ENCODE measurements around the gene GFY.
A peak's percentile ranks its signal among the peaks of the same experiment; 100 is the strongest.

GFY gene

DNA sequence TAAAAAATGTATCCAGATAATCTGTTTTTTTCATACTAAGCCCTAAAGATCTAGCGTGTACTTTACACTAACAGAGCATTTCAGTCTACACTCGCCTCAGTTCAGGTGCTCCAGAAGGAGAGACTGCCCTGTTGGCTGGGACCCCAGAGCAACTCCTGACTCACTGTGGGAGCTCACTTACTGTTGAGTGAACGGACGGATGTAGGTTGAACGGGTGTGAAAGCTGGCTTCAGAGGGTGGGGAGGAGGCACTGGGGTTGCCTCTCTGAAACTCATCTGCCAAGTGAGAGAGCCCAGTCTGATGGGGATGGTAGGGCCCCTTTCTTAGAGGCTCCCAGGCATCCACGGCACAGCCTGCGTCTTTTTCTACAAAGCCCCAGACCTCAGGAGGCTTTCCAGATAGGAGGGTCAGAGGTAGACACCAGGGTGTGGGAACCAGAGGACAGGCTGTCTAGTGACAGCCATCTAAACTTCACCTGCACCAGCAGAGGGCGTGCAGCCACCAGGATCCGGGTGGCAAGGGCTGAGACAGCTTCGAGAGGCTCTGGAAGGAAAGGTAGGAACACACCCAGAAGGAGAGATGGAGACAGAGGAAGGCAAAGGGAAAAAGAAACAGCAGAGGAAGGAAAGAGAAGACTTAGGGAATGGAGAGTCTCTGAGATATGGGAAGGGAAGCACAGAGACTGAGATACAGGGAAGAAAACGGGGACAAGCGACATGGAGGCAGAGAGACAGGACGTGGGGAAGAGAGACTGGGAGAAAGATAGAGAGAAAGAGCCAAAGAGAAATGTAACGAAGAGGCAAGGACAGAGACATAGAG, 33.4 kb upstream of the GFY start:
- Histone ChIP-seq H3K4me3 (ENCODE audit: low read depth, low read length, poor library complexity, severe bottlenecking) (no peak overlapping the region), H4K20me1 (ENCODE audit: insufficient read depth, low read length) (no peaks in the 10 kb centered on the region), H3F3A (ENCODE audit: insufficient read depth, low read length) (peaks cover 3% of the 10 kb centered on the region), H3K27me3 (ENCODE audit: insufficient read depth, low read length) (no peaks in the 10 kb centered on the region), H3K9me3 (ENCODE audit: low read length) (no peaks in the 10 kb centered on the region), H3K4me1 (ENCODE audit: insufficient read depth, low read length, severe bottlenecking) (peaks cover 51% of the 10 kb centered on the region), H3K36me3 (ENCODE audit: insufficient read depth, low read length) (no peaks in the 10 kb centered on the region), H3K9ac (ENCODE audit: low read length) (peak overlapping the region; percentile 44; the same call in 1 of the 2 replicates), H3K4me2 (ENCODE audit: low read length) (peak overlapping the region; percentile 41), H3K27ac (ENCODE audit: low read depth, low read length, poor library complexity, severe bottlenecking) (peak overlapping the region; percentile 96), H3K79me2 (ENCODE audit: insufficient read depth, low read length) (no peaks in the 10 kb centered on the region), H2AFZ (ENCODE audit: low read length) (no peak overlapping the region), H3K9me2 (ENCODE audit: low read depth, low read length) (no peaks in the 10 kb centered on the region)
- TF ChIP-seq, protein P1, sequence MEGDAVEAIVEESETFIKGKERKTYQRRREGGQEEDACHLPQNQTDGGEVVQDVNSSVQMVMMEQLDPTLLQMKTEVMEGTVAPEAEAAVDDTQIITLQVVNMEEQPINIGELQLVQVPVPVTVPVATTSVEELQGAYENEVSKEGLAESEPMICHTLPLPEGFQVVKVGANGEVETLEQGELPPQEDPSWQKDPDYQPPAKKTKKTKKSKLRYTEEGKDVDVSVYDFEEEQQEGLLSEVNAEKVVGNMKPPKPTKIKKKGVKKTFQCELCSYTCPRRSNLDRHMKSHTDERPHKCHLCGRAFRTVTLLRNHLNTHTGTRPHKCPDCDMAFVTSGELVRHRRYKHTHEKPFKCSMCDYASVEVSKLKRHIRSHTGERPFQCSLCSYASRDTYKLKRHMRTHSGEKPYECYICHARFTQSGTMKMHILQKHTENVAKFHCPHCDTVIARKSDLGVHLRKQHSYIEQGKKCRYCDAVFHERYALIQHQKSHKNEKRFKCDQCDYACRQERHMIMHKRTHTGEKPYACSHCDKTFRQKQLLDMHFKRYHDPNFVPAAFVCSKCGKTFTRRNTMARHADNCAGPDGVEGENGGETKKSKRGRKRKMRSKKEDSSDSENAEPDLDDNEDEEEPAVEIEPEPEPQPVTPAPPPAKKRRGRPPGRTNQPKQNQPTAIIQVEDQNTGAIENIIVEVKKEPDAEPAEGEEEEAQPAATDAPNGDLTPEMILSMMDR (IDR thresholded peaks at IDR 0.05; ENCODE audit: low read length): peak; percentile 97
- no peak for TF ChIP-seq EZH2 (IDR thresholded peaks at IDR 0.05; ENCODE audit: borderline replicate concordance, low read length)

DNA sequence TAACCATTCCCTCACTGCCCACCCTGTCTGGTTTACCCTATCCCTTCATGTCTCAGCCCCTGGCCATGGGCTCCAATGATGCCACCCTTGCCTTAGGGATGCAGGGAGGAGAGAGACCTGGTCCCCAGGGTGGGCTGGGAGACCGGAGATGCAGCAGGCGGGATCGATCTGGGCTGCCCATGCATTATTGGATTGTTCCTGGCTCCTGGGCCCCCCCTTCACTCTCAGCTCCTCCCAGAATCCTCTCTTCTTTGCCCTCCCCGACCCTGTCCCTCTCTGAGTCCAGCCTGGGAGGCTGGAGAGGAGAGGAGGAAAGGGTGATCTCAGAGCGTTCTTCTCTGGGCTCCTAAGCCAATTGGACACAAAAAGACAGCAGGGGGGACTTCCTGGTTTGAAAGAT, 31.3 kb upstream of the GFY start:
- Histone ChIP-seq H2AFZ (ENCODE audit: low read length) (no peak overlapping the region), H3K9me2 (ENCODE audit: low read depth, low read length) (no peaks in the 10 kb centered on the region), H3K4me3 (ENCODE audit: low read depth, low read length, poor library complexity, severe bottlenecking) (no peak overlapping the region), H3K4me1 (ENCODE audit: insufficient read depth, low read length, severe bottlenecking) (peaks cover 33% of the 10 kb centered on the region), H3K79me2 (ENCODE audit: insufficient read depth, low read length) (no peaks in the 10 kb centered on the region), H3K9ac (ENCODE audit: low read length) (no peak overlapping the region), H3K27me3 (ENCODE audit: insufficient read depth, low read length) (no peaks in the 10 kb centered on the region), H3K27ac (ENCODE audit: low read depth, low read length, poor library complexity, severe bottlenecking) (no peak overlapping the region), H3K36me3 (ENCODE audit: insufficient read depth, low read length) (no peaks in the 10 kb centered on the region), H4K20me1 (ENCODE audit: insufficient read depth, low read length) (no peaks in the 10 kb centered on the region), H3K9me3 (ENCODE audit: low read length) (no peaks in the 10 kb centered on the region), H3K4me2 (ENCODE audit: low read length) (no peak overlapping the region), H3F3A (ENCODE audit: insufficient read depth, low read length) (peaks cover 3% of the 10 kb centered on the region)
- TF ChIP-seq EZH2 (IDR thresholded peaks at IDR 0.05; ENCODE audit: borderline replicate concordance, low read length): no peak
- TF ChIP-seq, protein P1 (IDR thresholded peaks at IDR 0.05; ENCODE audit: low read length): no peak

DNA sequence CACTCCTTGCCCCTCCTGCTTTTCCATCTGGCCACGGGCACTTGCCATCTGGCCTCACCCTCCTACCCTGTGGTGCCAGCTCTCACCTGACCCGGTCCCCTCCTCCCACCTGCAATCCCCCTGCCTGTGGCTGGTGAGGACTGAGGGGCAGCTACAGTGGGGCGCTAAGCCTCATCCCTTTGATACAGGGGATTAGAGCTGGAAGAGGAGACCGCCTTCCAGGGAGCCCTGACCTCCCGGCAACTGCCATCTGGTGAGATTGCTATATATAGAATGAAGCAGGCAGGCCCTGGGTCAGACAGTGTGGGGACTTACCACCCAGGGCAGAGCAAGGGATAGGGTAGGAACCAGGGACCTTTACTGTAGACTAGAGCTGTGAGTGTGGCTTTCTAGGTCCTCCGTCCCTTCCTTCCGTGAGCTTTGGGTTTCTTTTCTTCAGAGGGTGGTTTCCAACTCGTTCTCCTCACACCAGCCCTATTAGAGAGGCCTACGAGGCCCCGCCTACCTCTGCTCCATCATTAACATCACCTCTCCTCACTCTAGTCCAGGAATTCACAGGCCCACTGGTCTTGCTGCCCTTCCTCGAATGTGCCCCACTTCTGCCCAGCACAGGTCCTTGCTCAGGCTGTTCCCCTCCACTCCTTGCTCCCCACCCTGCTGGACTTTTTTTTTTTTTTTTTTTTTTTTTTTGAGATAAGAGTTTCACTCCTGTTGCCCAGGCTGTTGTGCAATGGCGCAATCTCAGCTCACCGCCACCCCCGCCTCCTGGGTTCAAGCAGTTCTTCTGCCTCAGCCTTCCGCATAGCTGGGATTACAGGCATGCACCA, 29.4 kb upstream of the GFY start:
- no peak overlapping the region for H2AFZ ChIP-seq (ENCODE audit: low read length)
- no peaks in the 10 kb centered on the region for H3K79me2 ChIP-seq (ENCODE audit: insufficient read depth, low read length)
- peaks cover under 1% of the 10 kb centered on the region for H3F3A ChIP-seq (ENCODE audit: insufficient read depth, low read length)
- H3K9me2 ChIP-seq (ENCODE audit: low read depth, low read length): no peaks in the 10 kb centered on the region
- H3K4me3 ChIP-seq (ENCODE audit: low read depth, low read length, poor library complexity, severe bottlenecking): no peak overlapping the region
- H3K4me2 ChIP-seq (ENCODE audit: low read length): no peak overlapping the region
- H4K20me1 ChIP-seq (ENCODE audit: insufficient read depth, low read length): no peaks in the 10 kb centered on the region
- TF ChIP-seq EZH2 (IDR thresholded peaks at IDR 0.05; ENCODE audit: borderline replicate concordance, low read length): no peak
- TF ChIP-seq, protein P1 (IDR thresholded peaks at IDR 0.05; ENCODE audit: low read length): no peak
- no peaks in the 10 kb centered on the region for H3K27me3 ChIP-seq (ENCODE audit: insufficient read depth, low read length)
- H3K4me1 ChIP-seq (ENCODE audit: insufficient read depth, low read length, severe bottlenecking): peaks cover 14% of the 10 kb centered on the region
- H3K9ac ChIP-seq (ENCODE audit: low read length): no peak overlapping the region
- H3K27ac ChIP-seq (ENCODE audit: low read depth, low read length, poor library complexity, severe bottlenecking): no peak overlapping the region
- H3K9me3 ChIP-seq (ENCODE audit: low read length): no peaks in the 10 kb centered on the region
- no peaks in the 10 kb centered on the region for H3K36me3 ChIP-seq (ENCODE audit: insufficient read depth, low read length)
